HFFc6 (cell line): ENCODE measurements around the gene SPATS2L. TPM values are rescaled to one million over a fixed set of nuclear protein-coding genes. Genes with fewer than 3 reads are reported as not detected.

Experiments
- DNase-seq: peaks from one replicate; pipeline ENCODE4 v3.0.0-alpha.2; 2018
- H3K27ac Mint-ChIP-seq: 2 replicates; pipeline ENCODE4 v1.8.0; 2020; ENCODE audit warnings: mild to moderate bottlenecking, mixed read lengths
- H3K27me3 Mint-ChIP-seq: 2 replicates; pipeline ENCODE4 v1.8.0; 2021; ENCODE audit warnings: mild to moderate bottlenecking, moderate library complexity, mixed read lengths; ENCODE audit not compliant: insufficient read depth
- H3K36me3 Mint-ChIP-seq: 2 replicates; pipeline ENCODE4 v1.8.0; 2021; ENCODE audit warnings: low read depth, mixed read lengths
- H3K4me1 Mint-ChIP-seq: 2 replicates; pipeline ENCODE4 v1.8.0; 2020; ENCODE audit warnings: low read depth, mixed read lengths
- H3K4me3 Mint-ChIP-seq: 2 replicates; pipeline ENCODE4 v1.8.0; 2020; ENCODE audit warnings: mild to moderate bottlenecking, moderate library complexity, mixed read lengths
- H3K9me3 Mint-ChIP-seq: 2 replicates; pipeline ENCODE4 v1.8.0; 2020; ENCODE audit warnings: mild to moderate bottlenecking, mixed read lengths
- CTCF ChIP-seq: fragments of 200-600 bp; sonication (generic); IDR thresholded peaks from 2 replicates; pipeline ENCODE4 v1.5.0; 2021; ENCODE audit warnings: antibody characterized with exemption, mild to moderate bottlenecking
- total RNA-seq, 6 experiments: library from RNA; stranded (reverse); fragmentation: NEBNext Ultra II Directional; extraction: Animal tissue kit (Norgen Biotek cat#: 25700); gene quantifications; 2 replicates in 1 of 6; 3 replicates in 5 of 6; pipeline ENCODE4 v1.2.3, GENCODE V29; 2021

Gene SPATS2L
- total RNA-seq, 6 experiments from 2014 or later, result 146 to 205 (median 198) TPM

- H3K4me3 Mint-ChIP-seq, result no peak overlapping the region
- DNase-seq, result no peak
- H3K9me3 Mint-ChIP-seq, result no peaks in the 10 kb centered on the region
- H3K4me1 Mint-ChIP-seq, result peaks cover 54% of the 10 kb centered on the region
- H3K27ac Mint-ChIP-seq, result no peak overlapping the region; the same call in 1 of the 2 replicates
- H3K27me3 Mint-ChIP-seq, result peaks cover 3% of the 10 kb centered on the region; the same call in 1 of the 2 replicates
- H3K36me3 Mint-ChIP-seq, result peaks cover 73% of the 10 kb centered on the region
- TF ChIP-seq CTCF, result no peak
These were observed 137.4 kb downstream of the SPATS2L start for GRCh38 chr2:200443916-200444315.

- no peak for DNase-seq
- no peak overlapping the region for H3K4me3 Mint-ChIP-seq
- peaks cover 50% of the 10 kb centered on the region for H3K4me1 Mint-ChIP-seq
- no peaks in the 10 kb centered on the region for H3K9me3 Mint-ChIP-seq
- H3K27ac Mint-ChIP-seq, result peak overlapping the region; percentile 9; the same call in 1 of the 2 replicates
- peaks cover 69% of the 10 kb centered on the region for H3K36me3 Mint-ChIP-seq
- H3K27me3 Mint-ChIP-seq, result peaks cover 3% of the 10 kb centered on the region; the same call in 1 of the 2 replicates
- TF ChIP-seq CTCF, result no peak
These were observed 138.0 kb downstream of the SPATS2L start for GRCh38 chr2:200444530-200444929.

- DNase-seq, result no peak
- H3K36me3 Mint-ChIP-seq, result peaks cover 65% of the 10 kb centered on the region
- no peak overlapping the region for H3K4me3 Mint-ChIP-seq
- no peaks in the 10 kb centered on the region for H3K9me3 Mint-ChIP-seq
- peaks cover 50% of the 10 kb centered on the region for H3K4me1 Mint-ChIP-seq
- no peak for TF ChIP-seq CTCF
- H3K27me3 Mint-ChIP-seq, result peaks cover 3% of the 10 kb centered on the region; the same call in 1 of the 2 replicates
- H3K27ac Mint-ChIP-seq, result no peak overlapping the region
These were observed 138.8 kb downstream of the SPATS2L start for GRCh38 chr2:200445284-200445683.

GRCh38 chr2:200446612-200447011 is 140.1 kb downstream of the SPATS2L start:
- no peaks in the 10 kb centered on the region for H3K9me3 Mint-ChIP-seq
- peaks cover 59% of the 10 kb centered on the region for H3K36me3 Mint-ChIP-seq
- DNase-seq, result no peak
- no peak for TF ChIP-seq CTCF
- peaks cover 43% of the 10 kb centered on the region for H3K4me1 Mint-ChIP-seq
- H3K27ac Mint-ChIP-seq, result peak overlapping the region; percentile 64; the same call in 1 of the 2 replicates
- H3K27me3 Mint-ChIP-seq, result no peaks in the 10 kb centered on the region; the same call in 1 of the 2 replicates
- H3K4me3 Mint-ChIP-seq, result no peak overlapping the region

GRCh38 chr2:200447139-200447855 is 140.8 kb downstream of the SPATS2L start:
- peak; percentile 36 for DNase-seq
- no peaks in the 10 kb centered on the region; the same call in 1 of the 2 replicates for H3K27me3 Mint-ChIP-seq
- H3K27ac Mint-ChIP-seq, result peak overlapping the region; percentile 64

More at GRCh38 chr2:200447139-200447855, 140.8 kb downstream of the SPATS2L start:
- Mint-ChIP-seq H3K4me3 (no peak overlapping the region), H3K4me1 (peaks cover 36% of the 10 kb centered on the region), H3K9me3 (no peaks in the 10 kb centered on the region), H3K36me3 (peaks cover 54% of the 10 kb centered on the region)
- TF ChIP-seq CTCF, result no peak
